Retina (tissue), 1 donor: ENCODE results near the gene TFDP1.
"Not testable (repeated sequence)": the region's sequence is repeated elsewhere in the genome, so short reads cannot be mapped to it uniquely, and the experiment has no call there.

Experiments
- DNase-seq: peaks from one replicate; pipeline ENCODE4 v3.0.0-alpha.2; 2016

TFDP1 gene

GRCh38 chr13:113576597-113576996 lies 8.0 kb upstream of the TFDP1 start:
- no peak for DNase-seq

DNA sequence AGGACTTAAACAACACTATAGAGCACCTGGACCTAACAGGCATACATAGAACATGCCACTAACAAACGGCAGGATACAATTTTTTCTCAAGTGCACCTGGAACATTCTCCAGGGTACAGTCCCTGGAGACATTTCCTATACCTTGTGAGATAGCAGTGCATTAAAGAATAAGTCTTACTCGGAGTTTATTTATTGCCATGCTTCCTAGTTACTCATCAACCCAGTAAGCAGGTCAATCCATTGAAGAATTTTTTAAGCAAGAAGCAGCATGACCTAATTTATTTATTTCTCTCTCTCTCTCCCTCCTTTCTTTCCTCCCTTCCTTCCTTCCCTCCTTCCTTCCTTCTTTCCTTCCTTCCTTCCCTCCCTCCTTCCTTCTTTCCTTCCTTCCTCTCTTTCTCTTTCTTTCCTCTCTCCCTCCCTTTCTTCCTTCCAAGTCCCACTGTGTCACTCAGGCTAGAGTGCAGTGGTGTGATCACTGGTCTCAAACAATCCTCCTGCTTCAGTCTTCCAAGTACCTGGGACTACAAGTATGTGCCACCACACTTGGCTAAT lies 6.6 kb upstream of the TFDP1 start:
- DNase-seq, result no peak

- DNase-seq, result no peak
These were observed 4.9 kb upstream of the TFDP1 start for GRCh38 chr13:113579686-113580085.

DNA sequence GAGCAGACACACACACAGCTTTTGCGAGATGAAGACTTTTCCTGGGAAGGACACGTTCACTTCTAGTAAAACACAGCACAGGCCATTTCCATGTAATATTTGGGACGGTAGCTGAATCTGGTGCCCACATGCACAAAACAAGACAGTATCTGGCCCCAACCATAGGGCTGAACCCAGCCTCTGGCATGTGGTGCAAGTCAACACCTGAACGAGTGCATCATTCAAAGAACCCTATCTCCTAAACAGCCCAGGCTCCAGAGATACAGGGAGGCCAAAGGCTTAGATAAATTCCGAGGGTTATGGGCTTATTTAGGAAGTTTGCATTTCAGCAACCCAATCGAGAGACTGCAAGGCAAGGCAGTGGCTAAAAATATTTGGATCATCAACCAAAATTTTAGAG lies 2.7 kb upstream of the TFDP1 start:
- DNase-seq, result no peak

DNA sequence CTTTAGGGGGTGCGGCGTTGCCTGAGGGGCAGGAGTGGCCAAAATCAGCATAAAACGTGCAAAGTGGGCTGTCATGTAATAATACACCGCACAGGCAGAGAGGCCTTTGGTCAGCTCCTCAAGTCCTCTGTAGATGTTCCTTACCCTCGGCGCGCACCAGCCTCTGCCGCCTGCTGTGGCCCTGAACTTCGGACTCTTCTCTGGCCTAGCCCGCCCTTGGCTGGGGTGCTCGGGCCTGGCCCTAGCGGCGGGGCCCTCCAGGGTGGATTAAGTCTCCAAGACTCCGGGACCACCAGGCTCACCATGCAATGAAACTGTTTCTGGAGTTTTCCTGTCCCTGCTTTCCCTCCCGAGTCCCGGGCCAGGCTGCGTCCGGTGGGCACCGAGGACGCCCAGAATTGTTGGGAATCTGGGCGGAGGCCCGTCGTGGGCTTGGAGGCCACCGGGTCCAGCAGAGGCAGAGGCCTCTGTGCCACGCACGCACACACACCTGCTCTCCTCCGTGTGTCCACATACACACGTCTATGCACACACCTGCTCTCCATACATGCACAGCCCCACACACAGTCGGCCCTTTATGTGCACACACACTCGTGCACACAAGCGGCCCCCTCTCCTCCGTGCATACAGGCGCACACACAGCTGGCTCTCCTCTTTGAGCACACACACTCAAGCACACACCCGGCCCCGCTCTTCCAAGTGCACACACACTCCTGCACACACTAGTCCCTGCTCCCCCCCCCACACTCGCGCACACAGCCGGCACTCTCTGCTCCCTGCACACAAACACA lies 1.5 kb upstream of the TFDP1 start:
- DNase-seq, result no peak

DNA sequence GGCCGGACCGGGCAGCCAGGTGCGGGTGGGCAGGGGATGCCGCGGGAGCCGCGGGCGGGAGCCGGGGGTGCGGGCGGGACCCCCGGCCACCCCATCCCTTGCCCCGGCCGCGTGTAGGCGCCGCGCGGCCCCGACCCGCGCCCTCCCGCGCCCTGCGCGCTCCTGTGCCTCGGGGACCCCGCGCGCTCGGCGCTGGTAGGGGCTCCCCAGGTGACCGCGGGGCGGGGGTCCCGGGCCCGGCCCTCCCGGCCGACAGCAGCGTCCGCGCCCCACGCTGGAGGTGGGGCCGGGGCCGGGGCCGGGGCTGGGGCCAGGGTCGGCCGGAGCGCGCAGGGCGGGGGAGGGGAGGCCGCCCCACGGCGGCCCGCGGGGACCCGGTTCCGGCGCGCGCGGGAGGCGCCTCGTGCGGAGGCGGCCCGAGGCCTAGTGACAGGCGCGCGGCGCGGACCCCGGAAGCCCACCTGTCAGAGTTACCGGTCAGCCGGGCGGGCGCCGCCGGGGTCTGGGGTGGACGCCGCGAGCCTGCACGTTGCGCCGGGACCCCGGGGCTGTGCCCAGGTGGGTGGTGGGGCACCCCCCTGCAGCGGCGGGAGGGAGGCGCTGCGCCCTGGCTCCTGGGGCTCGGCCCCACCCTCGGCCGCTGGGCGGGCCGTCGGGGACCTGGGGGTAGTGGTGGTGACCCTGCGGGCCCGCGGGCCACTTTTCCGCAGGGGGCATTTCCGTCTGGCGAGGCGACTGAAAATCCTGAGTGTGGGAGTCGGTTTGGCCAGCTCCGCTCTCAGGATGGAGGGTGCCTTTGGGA lies 518 bp downstream of the TFDP1 start:
- peak; percentile 20 for DNase-seq

- DNase-seq, result no peak
These were observed 1.3 kb downstream of the TFDP1 start for GRCh38 chr13:113585896-113586295.

DNA sequence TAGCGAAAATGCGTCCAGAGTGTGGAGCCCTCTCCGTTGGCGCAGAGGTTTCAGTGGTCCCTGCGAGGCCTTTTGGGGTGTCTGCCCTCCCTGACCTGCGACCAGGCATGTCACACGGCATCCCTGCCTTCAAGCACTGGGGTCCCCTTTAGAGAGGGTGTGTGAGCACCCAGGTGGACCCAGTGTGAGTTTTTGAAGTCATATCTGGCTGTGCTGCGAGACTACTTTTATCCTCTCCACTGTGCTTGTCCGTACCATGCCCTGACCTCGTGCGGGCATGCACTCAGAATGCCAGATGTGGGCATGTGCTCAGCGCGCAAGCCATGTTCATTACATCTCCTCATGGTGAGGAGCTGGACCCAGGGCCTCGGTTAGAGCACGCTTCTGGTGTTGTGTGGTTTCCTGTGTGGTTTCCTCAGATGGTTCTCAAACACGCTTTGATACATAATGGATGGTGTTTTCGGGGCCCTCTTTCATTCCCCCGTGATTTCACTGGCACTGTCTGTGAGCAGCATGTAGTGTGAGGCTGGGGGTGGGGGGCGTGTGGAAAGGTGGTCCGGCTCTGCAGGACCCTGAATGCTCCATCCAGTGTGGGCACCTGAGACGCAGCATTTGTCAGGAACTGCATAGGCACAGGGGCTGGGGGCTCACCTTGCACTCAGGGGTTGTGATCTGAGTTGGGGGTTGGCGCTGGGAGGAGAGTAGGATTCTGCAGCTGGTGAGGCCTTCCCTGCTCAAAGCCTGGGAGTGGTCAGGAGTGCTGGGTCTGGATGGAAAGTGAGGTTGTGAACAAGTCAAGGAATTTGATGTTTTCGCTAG lies 2.3 kb downstream of the TFDP1 start:
- no peak for DNase-seq

DNA sequence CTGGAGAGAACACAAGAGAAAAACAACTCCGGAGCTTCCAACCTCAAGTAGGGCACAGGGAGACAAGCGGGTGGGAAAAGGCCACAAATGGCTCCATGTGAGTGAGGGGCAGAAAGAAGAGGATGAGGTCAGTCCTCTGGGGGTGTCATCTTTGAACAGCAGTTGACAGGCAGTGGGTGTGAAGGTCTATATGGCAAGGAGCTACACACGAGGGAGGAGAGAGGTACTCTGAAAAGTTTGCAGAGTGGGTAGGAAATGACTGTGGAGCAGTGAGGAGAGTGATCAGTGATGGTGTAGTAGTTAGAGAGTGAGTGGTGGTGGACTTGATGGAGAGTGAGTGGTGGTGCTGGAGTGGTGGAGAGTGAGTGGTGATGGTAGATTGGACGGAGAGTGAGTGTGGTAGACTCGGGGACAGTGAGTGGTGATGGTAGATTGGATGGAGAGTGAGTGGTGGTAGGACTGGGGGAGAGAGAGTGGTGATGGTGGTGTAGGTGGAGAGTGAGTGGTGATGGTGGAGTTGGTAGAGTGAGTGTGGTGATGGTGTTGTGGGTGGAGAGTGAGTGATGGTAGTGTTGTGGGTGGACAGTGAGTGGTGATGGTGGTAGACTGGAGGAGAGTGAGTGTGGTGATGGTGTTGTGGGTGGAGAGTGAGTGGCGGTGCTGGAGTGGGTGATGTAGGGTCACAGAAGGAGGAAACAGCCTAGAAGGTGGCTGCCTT lies 4.0 kb downstream of the TFDP1 start:
- DNase-seq, result no peak

DNA sequence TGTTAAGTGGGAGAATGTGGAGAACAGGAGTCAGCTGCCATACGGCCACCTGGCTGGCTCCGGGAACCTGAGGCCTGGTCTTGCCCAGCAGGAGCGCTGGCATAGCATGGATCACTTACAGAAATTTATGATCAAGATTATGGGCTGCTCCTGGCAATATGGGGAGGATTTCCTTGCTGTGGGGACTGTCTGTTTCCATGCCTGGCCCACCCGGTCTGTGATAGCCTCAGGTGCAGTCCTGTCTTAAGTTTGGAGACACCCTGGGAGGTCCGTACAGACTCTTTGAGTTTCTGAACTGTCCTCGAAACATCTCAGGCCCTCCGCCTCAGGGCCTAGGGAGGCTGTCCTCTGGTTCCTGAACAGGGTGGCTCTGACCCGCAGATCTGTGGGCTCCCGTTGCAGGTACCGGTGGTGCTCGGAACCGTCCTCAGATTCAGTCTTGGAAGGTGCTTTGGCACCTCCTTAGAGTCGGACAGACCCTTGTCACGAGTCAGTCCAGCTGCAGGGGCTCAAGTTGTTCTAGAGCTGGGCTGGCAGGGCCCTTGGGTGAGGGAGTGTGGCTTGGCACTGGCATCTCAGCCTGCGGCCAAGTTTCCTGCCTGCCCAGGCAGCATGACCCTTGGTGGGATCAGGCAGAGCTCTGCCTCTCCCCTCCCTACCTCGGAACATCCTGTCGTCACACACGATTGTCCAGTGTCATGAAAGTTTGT lies 4.9 kb downstream of the TFDP1 start:
- DNase-seq, result no peak

DNA sequence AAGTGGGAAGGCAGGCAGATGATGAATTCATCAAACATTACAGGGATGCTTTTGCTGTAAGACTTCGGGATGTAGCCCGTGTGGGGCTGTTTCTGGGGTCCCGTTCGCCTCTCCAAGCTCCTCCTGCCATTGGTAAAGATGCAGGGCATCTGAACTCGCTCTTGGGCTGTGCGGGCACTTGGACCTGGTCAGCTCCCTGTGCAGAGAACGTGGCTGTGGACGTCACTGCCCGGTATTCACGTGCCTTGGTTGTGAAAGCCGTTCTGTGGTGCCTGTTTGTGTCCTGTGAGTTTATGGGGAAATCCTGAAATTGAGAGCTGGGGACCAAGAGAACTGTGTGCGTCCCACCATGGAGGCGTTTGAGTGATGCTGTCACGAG lies 5.4 kb downstream of the TFDP1 start:
- DNase-seq, result no peak

DNA sequence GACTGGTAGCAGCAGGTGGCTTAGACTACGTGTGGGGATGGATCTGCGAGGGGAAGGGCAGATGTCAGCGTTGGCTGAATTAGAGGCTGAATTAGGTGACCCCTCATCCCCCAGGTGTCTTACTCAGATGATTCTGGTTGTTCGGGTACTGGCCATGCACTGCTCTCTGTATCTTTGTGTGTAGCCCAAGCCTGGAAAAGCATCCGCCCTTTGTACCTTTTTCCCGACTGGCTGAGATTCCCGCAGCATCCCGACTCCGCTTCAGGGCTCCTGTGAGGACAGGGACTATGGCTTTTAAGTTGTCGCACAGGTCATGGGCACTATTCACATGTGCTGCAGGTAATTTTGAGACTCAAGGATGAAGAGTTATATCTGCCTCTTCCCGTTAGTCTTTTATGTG lies 7.2 kb downstream of the TFDP1 start:
- no peak for DNase-seq

- no peak for DNase-seq
These were observed 8.0 kb downstream of the TFDP1 start for GRCh38 chr13:113592571-113592970.

DNA sequence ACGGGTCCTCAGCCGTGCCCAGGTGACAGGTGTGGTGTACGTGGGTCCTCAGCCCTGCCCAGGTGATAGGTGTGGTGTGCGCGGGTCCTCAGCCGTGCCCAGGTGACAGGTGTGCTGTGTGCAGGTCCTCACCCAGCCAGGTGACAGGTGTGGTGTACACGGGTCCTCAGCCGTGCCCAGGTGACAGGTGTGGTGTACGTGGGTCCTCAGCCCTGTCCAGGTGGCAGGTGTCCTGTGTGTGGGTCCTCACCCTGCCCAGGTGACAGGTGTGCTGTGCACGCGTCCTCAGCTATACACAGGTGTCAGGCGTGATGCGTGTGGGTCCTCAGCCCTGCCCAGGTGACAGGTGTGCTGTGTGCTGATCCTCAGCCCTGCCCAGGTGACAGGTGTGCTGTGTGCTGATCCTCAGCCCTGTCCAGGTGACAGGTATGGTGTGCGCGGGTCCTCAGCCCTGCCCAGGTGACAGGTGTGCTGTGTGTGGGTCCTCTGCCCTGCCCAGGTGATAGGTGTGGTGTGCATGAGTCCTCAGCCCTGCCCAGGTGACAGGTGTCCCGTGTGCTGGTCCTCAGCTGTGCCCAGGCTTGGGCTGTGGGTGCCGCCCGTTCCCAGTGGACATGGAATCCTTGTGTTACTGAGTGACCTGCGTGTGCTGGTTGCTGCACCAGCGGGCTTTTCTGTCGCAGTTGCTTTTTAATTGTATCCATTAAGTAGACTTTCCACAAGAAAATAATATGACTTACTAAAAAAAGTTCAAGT lies 9.7 kb downstream of the TFDP1 start:
- not testable (repeated sequence) for DNase-seq

DNA sequence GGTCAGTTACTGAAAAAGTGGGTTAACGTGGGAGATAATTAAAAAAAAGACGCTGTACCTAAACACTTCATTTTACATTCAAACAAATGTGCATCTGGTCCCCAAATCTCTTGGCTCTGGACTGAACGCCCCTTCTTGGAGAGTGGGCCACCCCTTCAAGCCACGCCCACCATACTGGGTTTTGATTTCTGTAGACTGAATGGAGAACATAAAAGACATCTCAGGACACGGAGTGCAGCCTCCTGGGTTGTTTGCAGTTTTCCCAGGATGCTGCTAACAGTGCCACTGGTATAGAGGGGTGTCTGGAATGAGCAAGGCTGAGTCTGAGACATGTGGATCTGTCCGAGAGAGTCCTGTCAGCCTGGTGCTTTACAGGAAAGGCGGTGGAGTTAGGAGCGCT lies 10.6 kb downstream of the TFDP1 start:
- no peak for DNase-seq

- no peak for DNase-seq
These were observed 12.0 kb downstream of the TFDP1 start for GRCh38 chr13:113596321-113597200.

- no peak for DNase-seq
These were observed 13.0 kb downstream of the TFDP1 start for GRCh38 chr13:113597391-113598080.

GRCh38 chr13:113598081-113598410 lies 13.5 kb downstream of the TFDP1 start:
- no peak for DNase-seq

- DNase-seq, result no peak
These were observed 13.9 kb downstream of the TFDP1 start for GRCh38 chr13:113598481-113598880.

DNA sequence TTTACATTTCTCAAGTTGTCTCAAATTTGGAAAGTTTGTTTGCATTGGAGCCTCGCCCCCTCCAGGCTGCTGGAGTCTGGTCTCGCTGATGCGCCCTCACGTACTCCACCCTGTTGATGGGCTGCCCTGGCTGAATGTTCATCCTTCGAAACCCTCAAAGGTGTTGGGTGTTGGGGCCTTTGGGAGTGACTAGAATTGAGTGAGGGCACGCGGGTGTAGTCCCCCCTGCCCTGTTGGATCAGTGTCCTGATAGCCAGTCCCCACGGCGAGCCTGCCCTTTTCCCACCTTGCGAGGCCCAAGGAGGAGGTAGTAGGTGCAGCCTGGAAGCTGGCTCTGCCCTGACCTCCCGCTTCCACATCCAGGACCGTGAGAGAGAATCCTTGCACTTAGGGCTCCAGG lies 14.8 kb downstream of the TFDP1 start:
- no peak for DNase-seq
